Tibial artery (tissue), 4 donors: ENCODE results near the gene KLK1.

Experiments
- DNase-seq, 2 donors: peaks; one replicate each; pipeline ENCODE4 v3.0.0-alpha.2; 2019
- H3K27ac ChIP-seq, 2 donors: fragments of 200-600 bp; sonication (generic) in 1 of 2; 1 replicate in 1 of 2; 2 replicates in 1 of 2; pipeline ENCODE4 v1.5.1; 2018 to 2019; ENCODE audit warnings: mild to moderate bottlenecking in 1 of 2
- H3K27me3 ChIP-seq, 2 donors: fragments of 200-600 bp; sonication (generic) in 1 of 2; one replicate each; pipeline versions ENCODE4 v1.5.1 to v1.6.0; 2016 to 2019
- H3K36me3 ChIP-seq, 3 donors: fragments of 200-600 bp; sonication (generic) in 2 of 3; one replicate each; pipeline ENCODE4 v1.5.1; 2016 to 2019; ENCODE audit warnings: mild to moderate bottlenecking in 2 of 3
- H3K4me1 ChIP-seq, 4 donors: fragments of 200-600 bp; sonication (generic) in 2 of 4; 1 replicate in 3 of 4; 2 replicates in 1 of 4; pipeline ENCODE4 v1.5.1; 2016 to 2019
- H3K4me3 ChIP-seq, 2 donors: fragments of 200-600 bp; sonication (generic) in 1 of 2; 1 replicate in 1 of 2; 2 replicates in 1 of 2; pipeline ENCODE4 v1.5.1; 2018 to 2019; ENCODE audit warnings: mild to moderate bottlenecking in 2 of 2
- H3K9me3 ChIP-seq, 3 donors: fragments of 200-600 bp; sonication (generic) in 1 of 3; one replicate each; pipeline ENCODE4 v1.5.1; 2016 to 2019
- CTCF ChIP-seq, 2 experiments: fragments of 200-600 bp in 1 of 2; fragments of 450-650 bp in 1 of 2; IDR thresholded peaks; one replicate each; pipeline ENCODE4 v1.5.1; 2017 to 2019; ENCODE audit warnings: antibody characterized with exemption in 2 of 2, mild to moderate bottlenecking in 1 of 2, moderate library complexity in 1 of 2
- intact Hi-C: fragments of 100-400 bp; cut with DNase I; formaldehyde crosslinking; loops from one replicate; pipeline ENCODE4 v1.15.0; 2023; ENCODE audit warnings: low total_unique reads

Gene KLK1

GRCh38 chr19:50822661-50823208 lies 852 bp downstream of the KLK1 start:
- Histone ChIP-seq H3K4me3 (no peak overlapping the region), H3K27ac (no peak overlapping the region), H3K9me3 (no peaks in the 10 kb centered on the region), H3K36me3 (no peaks in the 10 kb centered on the region), H3K4me1 (peaks cover 0 to 16% (median 2%) of the 10 kb centered on the region in 4 donors), H3K27me3 (peaks cover 0 to 68% of the 10 kb centered on the region in 2 donors)
- DNase-seq = no peak
- TF ChIP-seq CTCF (IDR thresholded peaks at IDR 0.05) = no peak
- intact Hi-C loops = no loop called here

DNA sequence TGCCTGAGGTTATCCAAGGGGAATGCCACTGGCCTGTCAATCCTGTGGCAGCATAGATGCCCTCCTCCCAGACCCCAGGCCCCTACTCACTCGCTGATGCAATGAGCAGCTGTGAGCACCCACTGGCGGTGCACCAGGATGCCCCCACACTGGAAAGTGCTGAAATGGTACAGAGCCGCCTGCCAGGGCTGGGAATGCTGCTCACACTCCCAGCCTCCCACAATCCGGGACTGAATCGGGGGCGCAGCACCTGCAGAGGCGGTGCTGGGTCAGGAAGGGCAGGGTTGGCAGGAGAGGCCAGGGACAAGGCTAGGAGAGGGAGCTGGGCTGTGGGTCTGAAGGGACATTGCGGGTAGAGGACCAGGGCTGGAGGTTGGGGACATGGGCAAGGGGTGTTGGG lies 2.0 kb downstream of the KLK1 start:
- intact Hi-C loops = no loop called here
- H3K27me3 ChIP-seq = peaks cover 0 to 72% of the 10 kb centered on the region in 2 donors

DNA sequence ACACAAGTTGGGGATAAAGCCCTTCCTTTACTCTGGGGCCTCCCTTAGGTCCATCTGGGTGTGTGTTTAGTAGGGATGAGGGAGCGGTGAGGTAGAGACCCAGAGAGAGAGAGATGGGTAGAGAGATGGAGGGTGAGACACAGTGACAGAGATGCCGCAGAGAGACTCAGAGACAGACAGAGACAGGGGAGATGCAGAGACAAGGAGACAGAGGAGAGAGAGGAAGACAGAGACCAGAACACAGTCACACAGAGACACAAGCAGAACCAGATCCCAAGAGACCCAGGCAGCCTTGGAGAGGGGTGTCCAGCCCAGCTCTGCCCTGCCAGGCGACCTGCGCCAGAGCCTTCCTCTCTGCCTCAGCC lies 2.4 kb downstream of the KLK1 start:
- DNase-seq = no peak
- Histone ChIP-seq H3K9me3 (no peaks in the 10 kb centered on the region), H3K27me3 (peaks cover 0 to 68% of the 10 kb centered on the region in 2 donors), H3K36me3 (no peaks in the 10 kb centered on the region), H3K27ac (no peak overlapping the region), H3K4me1 (peaks cover 0 to 16% (median 2%) of the 10 kb centered on the region in 4 donors), H3K4me3 (no peak overlapping the region)
- TF ChIP-seq CTCF (IDR thresholded peaks at IDR 0.05) = no peak
- intact Hi-C loops = no loop called here

More for the DNA sequence above, 2.0 kb downstream of the KLK1 start:
- Histone ChIP-seq H3K9me3 (no peaks in the 10 kb centered on the region), H3K4me3 (no peak overlapping the region), H3K36me3 (no peaks in the 10 kb centered on the region), H3K4me1 (peaks cover 0 to 16% (median 2%) of the 10 kb centered on the region in 4 donors), H3K27ac (no peak overlapping the region)
- no peak for TF ChIP-seq CTCF (IDR thresholded peaks at IDR 0.05)
- DNase-seq = no peak

GRCh38 chr19:50820549-50821247 lies 2.9 kb downstream of the KLK1 start:
- no peak for TF ChIP-seq CTCF (IDR thresholded peaks at IDR 0.05)
- H3K4me3 ChIP-seq = no peak overlapping the region
- peaks cover 0 to 16% (median 2%) of the 10 kb centered on the region in 4 donors for H3K4me1 ChIP-seq
- H3K9me3 ChIP-seq = no peaks in the 10 kb centered on the region
- DNase-seq = no peak
- intact Hi-C loops = no loop called here
- peaks cover 0 to 68% of the 10 kb centered on the region in 2 donors for H3K27me3 ChIP-seq
- no peaks in the 10 kb centered on the region for H3K36me3 ChIP-seq
- H3K27ac ChIP-seq = no peak overlapping the region

GRCh38 chr19:50820086-50820485 lies 3.5 kb downstream of the KLK1 start:
- intact Hi-C loops = no loop called here
- Histone ChIP-seq H3K36me3 (no peaks in the 10 kb centered on the region), H3K4me3 (no peak overlapping the region), H3K27ac (no peak overlapping the region), H3K27me3 (peaks cover 0 to 74% of the 10 kb centered on the region in 2 donors), H3K9me3 (no peaks in the 10 kb centered on the region), H3K4me1 (peaks cover 0 to 16% (median 2%) of the 10 kb centered on the region in 4 donors)
- no peak for TF ChIP-seq CTCF (IDR thresholded peaks at IDR 0.05)
- DNase-seq = no peak
